NCI-H2227 (cell line): Measurements from ENCODE around the gene TLL2.

ENCODE experiments used
- DNase-seq: peaks from one replicate; lab custom pipeline; 2025; ENCODE audit not compliant: unreplicated experiment; lab: John Stamatoyannopoulos, UW

The TLL2 gene

DNA sequence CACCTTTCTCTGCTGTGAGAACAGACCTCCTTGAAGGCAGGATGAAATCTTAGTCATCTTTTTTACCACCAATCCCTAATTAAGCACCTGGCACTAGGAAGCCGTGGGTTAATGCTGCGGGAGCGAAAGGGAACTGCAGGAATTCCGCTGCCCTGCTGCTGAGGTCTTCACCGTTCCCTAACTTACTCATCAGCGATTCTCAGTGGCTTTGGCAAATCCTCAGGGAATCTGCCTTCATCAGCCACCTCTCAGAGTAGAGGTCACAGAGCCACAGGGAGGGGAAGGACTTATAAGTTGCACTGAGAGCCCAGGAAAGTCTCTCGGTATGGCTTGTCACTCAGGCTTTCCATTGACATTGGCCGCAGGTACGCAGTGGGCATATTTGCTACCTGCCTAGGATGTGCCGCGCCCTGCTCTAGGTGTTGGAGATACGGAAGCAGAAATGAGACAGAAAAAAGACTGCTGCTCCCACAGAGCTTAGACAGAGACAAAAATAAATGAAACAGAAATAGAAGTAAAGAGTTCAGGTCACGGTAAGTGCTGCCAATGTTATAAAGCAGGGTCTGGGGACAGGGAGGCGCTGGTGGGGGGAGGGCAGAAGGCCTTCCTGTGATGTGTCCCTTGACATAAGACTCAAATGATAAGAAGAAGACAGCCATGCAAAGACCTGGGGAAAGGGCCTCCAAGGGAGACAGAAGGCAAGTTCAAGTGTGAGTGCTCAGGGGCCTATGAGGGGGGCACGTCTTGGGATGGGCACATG, 82.3 kb downstream of the TLL2 start:
- DNase-seq, result no peak

DNA sequence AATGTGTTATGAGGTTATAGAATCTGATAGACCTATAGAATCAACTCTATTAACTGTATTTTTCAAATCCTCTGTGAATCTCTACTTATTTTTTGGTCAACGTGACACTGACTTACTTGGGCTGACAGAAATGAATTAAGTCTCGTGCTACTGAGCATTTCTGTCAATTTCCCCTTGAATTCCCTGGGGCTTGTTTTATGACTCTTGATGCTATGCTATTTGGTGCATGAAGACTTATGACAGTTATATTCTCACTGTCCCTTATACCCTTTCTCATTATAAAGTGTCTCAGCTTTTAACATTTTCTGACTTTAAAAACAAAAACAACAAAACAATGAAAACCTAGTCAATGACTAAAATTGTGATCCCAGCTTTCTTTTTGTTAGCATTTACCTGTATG, 86.4 kb downstream of the TLL2 start:
- DNase-seq, result no peak

DNA sequence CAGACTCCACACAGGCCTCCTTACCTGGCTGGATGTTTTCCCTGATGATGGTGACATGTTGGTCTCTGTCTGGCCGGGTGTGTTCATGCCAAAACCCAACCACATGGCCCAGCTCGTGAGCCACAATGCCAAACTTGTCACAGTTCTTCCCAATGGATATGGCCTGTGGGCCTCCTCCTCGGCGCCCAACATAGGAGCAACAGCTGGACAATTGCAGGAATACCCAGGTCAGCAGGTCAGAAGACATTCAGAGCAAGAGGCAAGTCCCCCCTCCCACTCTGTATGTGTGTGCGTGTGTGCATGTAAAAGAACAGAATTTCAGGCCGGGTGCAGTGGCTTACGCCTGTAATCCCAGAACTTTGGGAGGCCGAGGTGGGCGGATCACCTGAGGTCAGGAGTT, 91.2 kb downstream of the TLL2 start:
- DNase-seq, result no peak

DNA sequence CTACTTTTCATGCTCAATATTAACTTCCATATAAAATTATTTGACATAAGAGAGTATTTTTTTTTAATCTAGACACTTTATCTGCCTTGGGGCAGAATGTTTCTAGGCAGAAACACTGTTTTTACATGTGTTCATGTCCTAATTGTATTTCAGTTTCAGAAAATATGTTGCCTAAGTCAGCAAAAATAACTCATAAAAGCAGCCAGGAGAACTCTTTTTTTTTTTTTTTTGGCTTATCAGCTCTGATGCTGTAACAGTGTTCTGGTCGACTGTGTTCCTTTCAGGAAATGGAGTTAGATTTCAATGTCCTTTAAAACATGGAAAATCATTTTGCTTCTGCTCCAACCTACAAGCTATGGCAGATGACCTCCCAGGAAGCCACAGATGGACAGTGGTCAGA, 91.7 kb downstream of the TLL2 start:
- DNase-seq, result no peak

DNA sequence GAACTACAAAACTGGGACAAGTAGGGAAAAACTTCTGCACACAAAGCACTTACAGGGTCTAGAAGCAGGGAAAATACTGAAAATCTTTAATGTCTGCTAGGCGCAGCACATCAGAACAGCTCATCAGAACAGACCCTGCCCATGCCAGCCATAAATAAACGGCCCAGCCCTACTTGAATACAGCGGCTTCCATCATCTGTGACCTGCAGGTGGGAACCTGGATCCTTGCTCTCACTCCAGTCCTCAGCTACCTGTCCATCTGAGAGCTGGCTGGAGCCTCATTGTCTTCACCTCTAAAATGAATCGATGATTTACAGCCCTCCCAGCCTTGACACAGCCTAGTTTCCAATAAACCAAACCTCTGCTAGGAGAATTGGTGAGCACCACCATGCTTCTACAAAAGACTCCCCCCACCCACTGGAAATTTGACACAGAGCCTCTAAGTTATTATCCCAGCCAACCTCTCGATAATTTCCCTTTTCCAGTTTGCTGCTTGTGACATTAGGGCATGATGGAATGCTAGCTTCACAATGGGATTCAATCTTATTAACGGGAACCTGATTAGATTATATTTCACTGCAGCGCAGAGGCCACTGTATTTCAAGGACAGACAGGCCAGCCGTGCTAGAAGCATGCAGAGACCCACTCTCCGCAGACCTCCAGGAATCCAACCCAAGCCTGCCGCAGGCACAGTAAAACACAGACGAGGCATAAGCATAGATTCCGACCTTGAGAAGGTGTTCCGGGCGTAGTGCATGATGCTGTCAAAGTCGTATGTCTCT, 93.3 kb downstream of the TLL2 start:
- no peak for DNase-seq

DNA sequence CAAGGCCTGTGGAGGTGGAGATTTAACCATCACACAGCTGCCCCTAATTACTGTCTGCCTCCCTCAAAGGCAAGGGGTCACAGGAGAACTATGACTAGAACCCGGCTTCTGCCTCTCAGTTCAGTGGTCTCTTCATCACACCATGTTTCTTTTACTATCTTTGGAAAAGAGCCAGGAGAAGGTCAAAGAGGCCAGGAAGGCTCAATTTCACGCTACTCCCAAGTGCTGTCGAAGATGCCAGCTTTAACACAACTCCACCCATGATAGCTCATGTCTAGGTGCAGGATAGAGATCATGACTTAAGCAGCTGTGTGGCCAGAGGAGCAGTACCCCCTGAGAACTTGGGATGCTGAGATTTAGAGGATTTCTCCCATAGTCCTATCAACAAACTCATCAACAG, 94.4 kb downstream of the TLL2 start:
- no peak for DNase-seq

DNA sequence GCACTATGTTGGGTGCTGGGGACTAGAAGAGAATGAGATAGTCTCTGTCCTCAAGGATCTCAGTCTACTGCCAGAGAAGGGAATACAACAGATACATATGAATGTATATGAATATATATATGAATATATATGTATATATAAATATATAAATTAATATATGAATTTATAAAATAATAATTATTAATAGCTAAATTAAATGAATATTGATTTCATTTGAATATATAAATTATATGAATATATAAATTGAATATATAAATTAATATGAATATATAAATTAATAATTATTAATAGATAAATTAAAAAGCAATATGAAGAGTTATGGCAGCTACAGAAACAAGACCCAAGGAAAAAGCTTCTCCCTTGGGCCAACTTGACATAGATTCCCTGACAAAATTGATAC, 95.1 kb downstream of the TLL2 start:
- no peak for DNase-seq

DNA sequence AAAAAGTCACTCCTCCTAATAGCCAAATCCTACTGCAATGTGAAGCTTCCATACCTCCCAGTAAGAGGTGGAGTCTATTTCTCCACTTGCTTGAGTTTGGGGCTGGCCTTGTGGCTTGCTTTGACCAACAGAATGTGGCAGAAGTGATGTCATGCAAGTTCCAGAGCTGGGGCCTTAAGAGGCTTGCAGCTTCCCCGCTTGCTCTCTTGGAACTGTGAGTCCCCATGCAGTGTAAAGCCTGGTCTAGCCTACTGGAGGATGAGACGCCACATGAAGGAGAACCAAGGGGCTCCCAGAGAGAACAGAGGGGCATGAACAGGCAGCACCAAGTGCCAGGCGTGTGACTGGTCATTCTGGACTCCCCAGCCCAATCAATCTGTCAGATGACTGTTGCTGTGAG, 96.3 kb downstream of the TLL2 start:
- peak; percentile 10 for DNase-seq

DNA sequence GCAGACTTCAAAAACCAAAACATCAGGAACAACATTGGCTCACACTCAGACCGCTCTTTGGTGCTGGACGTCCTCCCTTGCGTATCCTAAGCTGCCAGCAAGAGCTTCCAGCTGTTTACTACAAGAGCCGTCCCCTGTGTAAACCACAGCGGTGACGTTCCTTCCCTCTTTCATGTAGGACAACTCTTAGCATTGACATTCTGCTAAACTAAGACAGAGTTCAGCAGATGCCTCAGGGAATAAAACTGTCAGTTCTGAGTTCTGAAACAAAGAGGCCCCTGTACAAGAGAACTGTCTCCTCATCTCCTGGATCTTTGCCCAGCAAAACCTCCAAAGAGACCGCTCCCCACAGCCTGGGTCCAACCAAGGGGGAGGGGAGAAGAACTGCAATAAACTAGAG, 97.1 kb downstream of the TLL2 start:
- no peak for DNase-seq

DNA sequence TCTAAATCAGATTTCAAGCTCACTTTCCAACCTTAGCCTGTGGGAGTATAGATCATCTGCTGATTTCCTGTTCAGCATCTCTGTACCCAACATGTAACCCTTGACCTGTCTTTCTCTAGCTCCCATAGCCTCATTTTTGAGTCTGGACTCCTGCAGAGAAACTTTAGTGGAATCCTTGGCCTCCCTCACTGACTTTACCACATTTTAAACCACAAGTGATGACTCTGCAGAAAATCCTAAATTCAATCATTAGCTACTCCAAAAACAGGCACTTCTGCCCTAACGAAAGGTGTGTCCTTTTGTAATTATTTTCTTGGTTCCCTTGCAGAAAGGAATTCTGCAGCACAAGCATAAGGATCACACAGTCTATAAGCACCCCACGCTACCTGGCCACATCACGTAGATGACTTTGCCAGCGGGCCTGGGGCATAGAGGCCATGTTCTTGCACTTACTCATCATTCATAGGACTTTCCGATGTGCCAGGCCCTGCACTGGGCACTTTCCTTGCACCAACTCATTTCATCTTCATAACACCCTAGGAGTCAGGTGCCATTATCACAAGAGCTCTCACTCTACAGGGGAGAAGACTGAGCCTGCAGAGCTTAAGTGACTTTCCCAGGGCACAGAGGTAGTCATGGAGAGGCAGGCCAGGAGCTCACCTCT, 97.7 kb downstream of the TLL2 start:
- DNase-seq, result no peak

DNA sequence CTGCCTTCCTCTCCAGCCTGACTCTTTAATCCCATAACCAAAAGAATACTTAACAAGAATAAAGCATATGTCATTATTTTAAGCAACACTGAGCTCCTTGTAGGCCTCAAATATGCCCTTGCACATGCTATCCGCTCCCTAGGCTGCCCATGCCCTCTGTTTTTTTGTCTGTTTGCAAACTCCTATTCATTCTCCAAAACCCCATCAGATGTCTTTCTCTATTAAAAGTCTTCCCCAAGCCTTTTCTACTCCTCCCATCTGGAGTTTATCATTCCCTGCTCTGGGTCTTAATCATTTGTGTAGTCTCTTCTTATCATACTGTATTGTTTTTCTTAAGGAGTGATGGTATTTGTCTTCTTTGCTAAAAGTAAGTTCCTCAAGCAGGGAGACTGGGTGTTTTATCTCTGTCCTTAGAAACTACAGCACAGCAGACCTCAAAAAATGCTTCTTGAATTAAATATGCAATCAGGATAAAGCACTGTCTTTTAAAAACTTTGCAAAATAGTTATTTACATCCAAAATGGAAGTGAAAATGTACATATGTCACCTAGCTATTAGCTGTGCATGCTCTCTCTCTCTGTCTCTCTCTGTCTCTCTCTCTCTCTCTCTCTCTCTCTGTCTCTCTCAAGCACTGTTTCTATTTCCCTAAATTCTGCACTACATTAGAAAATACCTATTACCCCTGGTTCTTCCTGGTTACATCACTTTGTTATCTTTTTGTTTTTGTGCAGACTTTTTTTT, 98.4 kb downstream of the TLL2 start:
- no peak for DNase-seq

DNA sequence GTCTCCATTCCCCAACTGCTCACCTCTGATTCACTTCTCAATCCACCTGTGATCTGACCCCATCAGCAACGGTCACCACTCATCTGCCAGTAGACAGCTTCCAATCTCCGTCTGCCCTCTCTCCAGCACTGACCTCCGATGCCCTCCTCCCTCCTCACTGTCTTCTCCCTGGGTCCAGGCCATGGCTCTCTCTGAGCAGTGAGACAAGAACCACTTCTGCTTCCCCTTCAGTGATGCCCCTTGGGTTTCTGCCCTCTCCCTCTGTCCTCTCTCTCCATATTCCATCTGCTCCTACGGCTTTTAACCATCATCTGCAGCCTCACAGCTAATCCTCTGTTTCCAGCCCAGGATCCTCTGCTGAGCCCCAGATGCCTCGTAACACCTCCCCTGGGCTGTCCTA, 99.4 kb downstream of the TLL2 start:
- DNase-seq, result no peak

DNA sequence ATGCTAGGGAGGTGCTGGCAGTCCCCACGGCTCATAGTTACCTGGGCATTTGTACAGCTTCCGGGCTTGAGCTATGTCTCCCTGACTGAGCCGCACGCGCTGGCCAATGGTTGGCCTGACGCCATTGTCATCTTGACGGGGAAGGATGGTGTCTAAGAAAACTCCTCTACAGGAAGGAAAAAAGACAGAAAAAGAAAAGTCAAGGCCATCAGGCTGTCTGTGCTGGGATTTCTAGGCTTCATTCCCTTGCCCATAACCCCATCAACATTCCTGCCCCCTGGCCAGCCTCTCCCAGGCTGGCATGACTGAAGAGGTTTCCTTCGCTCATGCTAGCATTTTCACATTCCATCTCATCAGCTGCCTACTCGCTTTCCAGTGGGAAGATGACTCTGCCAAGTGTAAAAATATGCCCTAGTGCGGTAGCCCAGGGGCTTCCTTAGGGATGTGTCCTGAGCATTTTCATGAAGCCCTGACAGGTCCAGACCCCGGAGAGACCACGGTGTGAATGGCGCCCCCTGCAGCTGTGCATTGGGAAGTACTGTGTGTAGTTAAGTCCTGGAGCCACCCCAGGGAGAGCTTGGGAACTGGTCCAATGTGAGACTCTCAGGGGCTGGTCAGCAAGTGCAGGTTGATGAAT, 100.5 kb downstream of the TLL2 start:
- DNase-seq, result no peak

DNA sequence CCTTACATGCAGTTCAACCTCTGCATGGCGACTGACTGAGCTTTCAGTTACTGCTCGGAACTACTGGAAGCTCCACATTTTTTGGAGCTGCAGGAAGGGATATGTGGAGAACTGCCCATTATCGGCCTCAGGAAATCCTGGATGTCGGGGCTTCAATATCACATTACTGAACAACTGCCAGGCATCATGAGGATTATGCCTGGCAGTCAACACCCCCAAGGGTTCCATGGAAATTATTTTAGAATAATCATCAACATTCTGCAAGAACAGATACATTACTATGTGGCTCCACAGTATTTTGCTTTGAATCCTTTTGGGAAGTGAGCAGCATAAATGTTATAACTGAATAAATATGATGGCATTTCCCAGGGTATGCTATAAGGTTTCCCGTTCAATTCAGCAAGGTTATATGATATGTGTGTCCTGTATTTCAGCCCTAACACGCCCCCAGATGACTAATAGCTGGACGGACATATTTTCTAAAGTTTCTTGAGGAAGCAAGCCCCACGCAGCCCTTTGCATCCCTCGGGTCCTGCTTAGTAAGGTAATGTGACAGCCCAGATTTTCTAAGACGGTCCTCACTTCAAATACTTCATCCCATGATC, 101.9 kb downstream of the TLL2 start:
- DNase-seq, result no peak

DNA sequence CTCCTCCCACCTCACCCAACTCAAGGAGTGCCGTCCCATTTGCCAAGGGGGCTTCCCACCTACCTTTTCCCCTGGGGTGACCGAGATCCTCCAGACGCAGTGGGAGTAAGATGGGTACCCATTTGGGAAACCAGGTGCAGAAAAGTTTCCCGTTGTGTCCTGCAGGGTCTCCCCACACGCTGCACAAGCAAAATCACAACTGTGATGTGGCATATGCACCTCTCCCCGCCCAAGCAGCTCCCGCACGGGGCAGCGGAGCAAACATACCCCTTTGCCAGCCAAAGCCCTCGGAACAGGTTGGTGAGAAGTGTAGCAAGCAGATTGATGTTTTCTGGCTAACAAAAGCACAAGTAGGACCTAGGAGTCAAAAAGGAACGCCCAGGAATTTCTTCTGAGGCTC, 103.4 kb downstream of the TLL2 start:
- DNase-seq, result no peak

DNA sequence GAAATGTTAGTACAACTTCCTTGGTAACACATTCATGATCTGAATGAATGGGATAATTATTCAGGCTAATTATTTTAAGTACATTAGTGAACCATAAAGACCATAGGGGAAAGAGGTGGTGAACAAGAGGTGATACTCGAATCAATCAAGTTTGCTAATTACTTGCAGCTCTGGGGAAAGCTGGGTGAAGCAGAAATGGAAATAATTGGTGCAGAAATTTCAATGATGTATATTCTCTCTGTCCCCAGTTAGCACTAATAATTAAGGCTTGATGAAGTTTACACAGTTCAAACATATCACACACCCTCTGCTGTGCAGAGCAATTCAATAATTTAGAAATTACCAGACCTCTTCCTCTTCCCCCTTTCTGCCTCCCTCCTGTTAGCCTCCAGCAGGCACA, 105.5 kb downstream of the TLL2 start:
- no peak for DNase-seq

DNA sequence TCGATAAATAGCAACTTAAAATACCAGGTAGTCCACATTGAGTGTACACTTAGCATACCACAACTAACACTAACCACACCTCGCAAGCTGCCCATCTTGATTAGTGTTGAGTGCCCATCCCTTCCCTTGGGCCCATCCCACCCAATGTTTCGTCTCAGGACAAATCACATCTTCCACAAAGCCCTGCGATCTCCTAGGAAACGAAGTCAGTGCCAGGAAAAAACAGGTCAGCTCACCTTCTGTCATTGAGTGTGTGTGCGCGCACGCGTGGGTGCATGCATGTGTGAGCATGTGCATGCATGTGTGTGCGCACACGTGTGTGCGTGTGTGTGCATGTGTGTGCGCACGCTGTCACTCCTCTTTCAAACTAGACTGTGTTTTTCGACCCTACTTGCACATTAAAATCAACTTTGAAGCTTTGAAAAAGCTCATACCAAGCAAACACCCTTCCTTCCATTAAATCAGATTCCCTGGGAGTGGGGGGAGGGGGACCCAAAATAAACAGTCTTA, 106.1 kb downstream of the TLL2 start:
- DNase-seq, result no peak

DNA sequence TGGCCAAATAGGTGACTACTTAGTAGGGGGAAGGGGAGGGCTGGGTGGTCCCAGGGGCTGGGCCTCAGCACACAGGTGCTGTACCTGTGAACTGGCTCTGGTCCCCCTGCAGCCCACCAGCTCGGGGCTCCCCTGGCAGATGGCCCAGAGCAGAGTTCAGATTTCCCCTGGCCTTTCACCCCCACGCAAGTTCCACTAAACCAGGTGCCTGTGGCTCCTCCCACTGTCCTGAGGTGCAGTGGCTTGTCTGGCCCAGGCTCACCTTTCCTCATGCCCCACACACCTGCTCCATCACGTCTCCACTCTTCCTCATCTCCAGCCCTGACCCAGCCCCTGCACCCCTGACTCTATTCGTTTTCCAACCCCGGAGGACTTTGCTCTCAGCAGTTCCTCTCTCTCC, 107.6 kb downstream of the TLL2 start:
- no peak for DNase-seq

DNA sequence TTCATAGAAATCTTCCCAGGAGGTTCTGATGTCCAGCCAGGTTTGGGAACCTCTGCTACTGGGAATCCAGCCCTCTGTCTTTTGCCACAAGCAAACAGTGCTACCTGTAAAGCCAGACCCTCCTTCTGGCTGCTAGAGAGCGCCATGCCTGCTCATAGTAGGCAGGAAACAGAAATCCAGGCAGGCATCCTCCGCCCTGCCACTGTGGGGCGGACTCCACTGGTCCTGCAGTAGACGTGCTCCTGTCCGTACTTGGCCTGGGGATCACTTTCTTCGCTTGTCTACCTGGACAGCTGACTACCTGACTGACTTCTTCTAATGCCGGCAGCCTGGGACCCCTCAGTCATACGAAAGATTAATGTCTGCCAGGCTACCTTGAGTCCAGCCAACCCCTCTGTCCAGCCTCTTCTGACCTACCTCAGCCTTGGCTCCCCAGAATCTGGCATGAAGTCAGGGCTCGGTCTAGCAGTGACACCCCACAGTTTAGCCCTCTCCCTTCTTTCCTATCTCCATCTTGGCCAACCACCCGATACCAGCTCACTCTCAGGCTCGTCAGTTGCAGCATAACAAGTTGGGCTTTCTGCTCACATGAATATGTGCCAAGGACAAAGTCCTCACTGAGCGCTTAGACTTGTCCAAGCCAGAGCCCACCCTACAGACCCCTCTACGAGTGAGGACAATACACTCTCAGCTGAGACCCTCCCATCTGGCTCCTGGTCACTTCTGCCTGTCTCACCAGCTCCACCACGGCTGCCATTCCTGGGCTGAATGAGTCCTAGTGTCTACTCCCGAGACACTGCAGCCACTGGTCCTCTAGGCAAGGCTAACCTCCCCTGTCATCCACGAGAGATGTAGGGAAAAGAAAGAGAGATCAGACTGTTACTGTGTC, 111.1 kb downstream of the TLL2 start:
- no peak for DNase-seq
